IMR-90 (cell line): ENCODE results near the gene IGSF8. TPM values are rescaled to one million over a fixed set of nuclear protein-coding genes. Genes with fewer than 3 reads are reported as not detected.

Source experiments
- ATAC-seq: fragments of 200-7000 bp; cut with Tn5 transposase; 2 replicates; pipeline ENCODE4 v1.9.1; 2020; ENCODE audit warnings: low read depth, mild to moderate bottlenecking, moderate library complexity
- BruUV-seq: library from RNA; stranded (reverse); fragments of 400-500 nt; replicated peaks from 2 replicates; lab custom pipeline; 2021; lab: Mats Ljungman, UMichigan
- CTCF ChIA-PET: fragments of 300-600 bp; formaldehyde crosslinking; extraction: SDS; loops from one replicate; lab custom pipeline; 2021; ENCODE audit warnings: antibody characterized with exemption; lab: Yijun Ruan, JAX
- POLR2A ChIA-PET: fragments of 300-600 bp; sonication (Branson Sonifier 250); formaldehyde crosslinking; loops from one replicate; lab custom pipeline; 2022; ENCODE audit warnings: antibody characterized with exemption; ENCODE audit not compliant: unreplicated experiment; lab: Charles Lee
- DNase-seq: peaks from one replicate; pipeline ENCODE4 v3.0.0; 2013
- H2AFZ ChIP-seq: replicated peaks from 2 replicates; pipeline ENCODE3; 2013; ENCODE audit warnings: low read length, mild to moderate bottlenecking; ENCODE audit not compliant: poor library complexity
- H2AK5ac ChIP-seq: 2 replicates; pipeline ENCODE4 v1.6.1; 2013; ENCODE audit warnings: low read depth, low read length, inconsistent platforms
- H2AK9ac ChIP-seq: replicated peaks from 2 replicates; pipeline ENCODE3; 2013; ENCODE audit warnings: mild to moderate bottlenecking, low read depth, low read length, moderate library complexity; ENCODE audit not compliant: poor library complexity
- H2BK120ac ChIP-seq: 2 replicates; pipeline ENCODE4 v1.6.1; 2013; ENCODE audit warnings: low read depth, low read length, inconsistent platforms
- H2BK15ac ChIP-seq: 3 replicates; pipeline ENCODE4 v1.6.1; 2013; ENCODE audit warnings: low read depth, low read length, inconsistent platforms
- H2BK20ac ChIP-seq: 2 replicates; pipeline ENCODE4 v1.6.1; 2013; ENCODE audit warnings: low read depth, mild to moderate bottlenecking, inconsistent platforms, low read length, moderate library complexity
- H2BK5ac ChIP-seq: 2 replicates; pipeline ENCODE4 v1.6.1; 2013; ENCODE audit warnings: mild to moderate bottlenecking, low read depth, low read length, inconsistent platforms; ENCODE audit not compliant: poor library complexity, severe bottlenecking
- H3K14ac ChIP-seq: replicated peaks from 2 replicates; pipeline ENCODE4 v1.6.1; 2013; ENCODE audit warnings: low read depth, low read length, inconsistent platforms
- H3K18ac ChIP-seq: 2 replicates; pipeline ENCODE4 v1.6.1; 2013; ENCODE audit warnings: low read depth, low read length, control low read depth
- H3K23ac ChIP-seq: 2 replicates; pipeline ENCODE4 v1.6.1; 2013; ENCODE audit warnings: low read depth, low read length, inconsistent platforms
- H3K27ac ChIP-seq: 2 replicates; pipeline ENCODE4 v1.5.1; 2013; ENCODE audit warnings: mild to moderate bottlenecking, control low read depth, low read length; ENCODE audit not compliant: insufficient read depth
- H3K27me3 ChIP-seq: 2 replicates; pipeline ENCODE4 v1.6.1; 2013; ENCODE audit warnings: low read length; ENCODE audit not compliant: control insufficient read depth, insufficient read depth
- H3K36me3 ChIP-seq: 2 replicates; pipeline ENCODE4 v1.6.1; 2013; ENCODE audit warnings: low read length, mixed read lengths; ENCODE audit not compliant: control insufficient read depth, insufficient read depth
- H3K4ac ChIP-seq: 2 replicates; pipeline ENCODE4 v1.6.1; 2013; ENCODE audit warnings: low read depth, low read length, inconsistent platforms
- H3K4me1 ChIP-seq: 2 replicates; pipeline ENCODE4 v1.6.1; 2013; ENCODE audit warnings: low read length, mixed read lengths; ENCODE audit not compliant: control insufficient read depth, insufficient read depth
- H3K4me2 ChIP-seq: 2 replicates; pipeline ENCODE4 v1.6.1; 2013; ENCODE audit warnings: low read depth, mild to moderate bottlenecking, control low read depth, low read length, moderate library complexity
- H3K4me3 ChIP-seq: 2 replicates; pipeline ENCODE4 v1.5.1; 2013; ENCODE audit warnings: low read depth, mild to moderate bottlenecking, control low read depth, low read length, moderate library complexity; ENCODE audit not compliant: insufficient read depth
- H3K56ac ChIP-seq: 2 replicates; pipeline ENCODE4 v1.6.1; 2013; ENCODE audit warnings: low read length, inconsistent platforms; ENCODE audit not compliant: insufficient read depth; ENCODE audit errors: extremely low read depth
- H3K79me1 ChIP-seq, 2 experiments: 2 replicates each; pipeline ENCODE4 v1.6.1; 2013; ENCODE audit warnings: low read length in 2 of 2, inconsistent platforms in 1 of 2, low read depth in 1 of 2
- H3K9ac ChIP-seq: 2 replicates; pipeline ENCODE4 v1.6.1; 2013; ENCODE audit warnings: low read depth, low read length, control low read depth
- H3K9me1 ChIP-seq: 2 replicates; pipeline ENCODE4 v1.6.1; 2013; ENCODE audit warnings: low read length, inconsistent platforms; ENCODE audit not compliant: insufficient read depth
- H3K9me3 ChIP-seq: 2 replicates; pipeline ENCODE4 v1.6.1; 2013; ENCODE audit warnings: low read length; ENCODE audit not compliant: control insufficient read depth, insufficient read depth
- H4K20me1 ChIP-seq: 2 replicates; pipeline ENCODE4 v1.6.1; 2013; ENCODE audit warnings: low read length, inconsistent platforms; ENCODE audit not compliant: insufficient read depth
- H4K5ac ChIP-seq: 2 replicates; pipeline ENCODE4 v1.6.1; 2013; ENCODE audit warnings: mild to moderate bottlenecking, low read depth, low read length, control low read depth
- H4K8ac ChIP-seq, 2 experiments: 2 replicates each; pipeline ENCODE4 v1.6.1; 2013; ENCODE audit warnings: low read depth in 2 of 2, low read length in 2 of 2, control low read depth in 1 of 2, inconsistent platforms in 1 of 2
- H4K91ac ChIP-seq: 2 replicates; pipeline ENCODE4 v1.6.1; 2013; ENCODE audit warnings: low read depth, low read length, inconsistent platforms; ENCODE audit not compliant: insufficient read depth
- BHLHE40 ChIP-seq: fragments of 150-350 bp; IDR thresholded peaks from 2 replicates; pipeline ENCODE4 v1.6.1; 2016; ENCODE audit warnings: mild to moderate bottlenecking, low read depth, low read length
- CEBPB ChIP-seq: IDR thresholded peaks from 2 replicates; pipeline ENCODE4 v1.6.1; 2012; ENCODE audit warnings: low read depth, low read length, improper control_type of control experiment
- CHD1 ChIP-seq: IDR thresholded peaks from 2 replicates; pipeline ENCODE4 v1.6.1; 2012; ENCODE audit warnings: low read depth, low read length, improper control_type of control experiment
- CTCF ChIP-seq: conservative IDR thresholded peaks from 2 replicates; pipeline ENCODE4 v1.5.1; 2012; ENCODE audit warnings: mild to moderate bottlenecking, low read depth, low read length, improper control_type of control experiment
- ELK1 ChIP-seq: fragments of 150-350 bp; IDR thresholded peaks from 2 replicates; pipeline ENCODE4 v1.6.1; 2016; ENCODE audit warnings: low read depth, mild to moderate bottlenecking, low read length, moderate library complexity, borderline replicate concordance
- FOS ChIP-seq: fragments of 150-350 bp; IDR thresholded peaks from 2 replicates; pipeline ENCODE4 v1.6.1; 2016; ENCODE audit warnings: low read depth, low read length
- MAFK ChIP-seq: IDR thresholded peaks from 2 replicates; pipeline ENCODE4 v1.6.1; 2012; ENCODE audit warnings: low read depth, low read length, improper control_type of control experiment
- MAZ ChIP-seq: IDR thresholded peaks from 2 replicates; pipeline ENCODE4 v1.6.1; 2012; ENCODE audit warnings: low read depth, mild to moderate bottlenecking, low read length, improper control_type of control experiment, moderate library complexity, borderline replicate concordance
- MXI1 ChIP-seq: IDR thresholded peaks from 2 replicates; pipeline ENCODE4 v1.6.1; 2012; ENCODE audit warnings: low read depth, mild to moderate bottlenecking, low read length, moderate library complexity, borderline replicate concordance
- NFE2L2 ChIP-seq: fragments of 150-350 bp; IDR thresholded peaks from 2 replicates; pipeline ENCODE4 v1.6.1; 2016; ENCODE audit warnings: low read depth, mild to moderate bottlenecking, low read length
- POLR2A ChIP-seq: IDR thresholded peaks from 2 replicates; pipeline ENCODE4 v1.6.1; 2012; ENCODE audit warnings: mild to moderate bottlenecking, low read depth, low read length
- RAD21 ChIP-seq: IDR thresholded peaks from 2 replicates; pipeline ENCODE4 v1.6.1; 2012; ENCODE audit warnings: low read length, improper control_type of control experiment
- RCOR1 ChIP-seq: IDR thresholded peaks from 2 replicates; pipeline ENCODE4 v1.6.1; 2012; ENCODE audit warnings: mild to moderate bottlenecking, low read length, improper control_type of control experiment; ENCODE audit not compliant: insufficient replicate concordance
- RFX5 ChIP-seq: IDR thresholded peaks from 2 replicates; pipeline ENCODE4 v1.8.0; 2012; ENCODE audit warnings: low read depth, mild to moderate bottlenecking, low read length, moderate library complexity
- SMC3 ChIP-seq: fragments of 150-350 bp; IDR thresholded peaks from 2 replicates; pipeline ENCODE4 v1.6.1; 2016; ENCODE audit warnings: low read depth, mild to moderate bottlenecking, antibody characterized with exemption, low read length, moderate library complexity
- USF2 ChIP-seq: fragments of 150-350 bp; IDR thresholded peaks from 2 replicates; pipeline ENCODE4 v1.6.1; 2017; ENCODE audit warnings: mild to moderate bottlenecking, antibody characterized with exemption, low read length, low read depth
- WGBS, 2 experiments: methylation state at CpG; one replicate each; pipeline versions ENCODE4 v1.1.5 to v1.1.7; 2013; ENCODE audit warnings: missing lambda C conversion rate in 2 of 2; ENCODE audit not compliant: insufficient read length in 1 of 2; ENCODE audit errors: extremely low coverage in 2 of 2; 5-methylcytosine and 5-hydroxymethylcytosine counted together
- dilution Hi-C: fragments of 300-500 bp; cut with HindIII; formaldehyde crosslinking; loops from one replicate; pipeline ENCODE4 v1.14.3; 2018; ENCODE audit warnings: low sequenced_read_pairs; ENCODE audit not compliant: unreplicated experiment
- in situ Hi-C: fragments of 300-500 bp; cut with MboI; formaldehyde crosslinking; loops from 3 replicates; pipeline ENCODE4 v1.14.3; 2019; ENCODE audit warnings: low sequenced_read_pairs, inconsistent platforms, mixed read lengths
- intact Hi-C: fragments of 100-400 bp; cut with micrococcal nuclease; formaldehyde crosslinking; loops from 2 replicates; pipeline ENCODE4 v1.10.0; 2022
- polyA plus RNA-seq, 3 experiments: library from polyadenylated mRNA; depleted of rRNA; stranded (reverse); fragments of >200 nt; gene quantifications; 2 replicates each; pipeline ENCODE4 v1.2.3, GENCODE V29; 2012; ENCODE audit warnings: low replicate concordance in 1 of 3
- total RNA-seq: library from RNA; depleted of rRNA; stranded (reverse); fragments of >200 nt; gene quantifications from 2 replicates; pipeline ENCODE4 v1.2.3, GENCODE V29; 2012

The IGSF8 gene
- total and polyA plus RNA-seq, 2 of the 4 experiments (the other 2 are of a cell fraction) = 8.8 to 25.2 TPM

- no peak overlapping the region for H4K5ac ChIP-seq
- BruUV-seq = no TSS peak
- H3K18ac ChIP-seq = no peak overlapping the region
- no peak overlapping the region for H3K56ac ChIP-seq
- no peak overlapping the region for H2BK120ac ChIP-seq
- H3K9ac ChIP-seq = no peak overlapping the region
- ATAC-seq (no peak), DNase-seq (no peak)
- in situ Hi-C loops = no loop called here
- H4K8ac ChIP-seq = no peak overlapping the region
- H2AK9ac ChIP-seq = no peak overlapping the region
- H4K20me1 ChIP-seq = no peaks in the 10 kb centered on the region
- H2BK5ac ChIP-seq = no peak overlapping the region
- dilution Hi-C loops = no loop called here
- H3K4me3 ChIP-seq = no peak overlapping the region
- H3K79me1 ChIP-seq = no peaks in the 10 kb centered on the region
- no CpG with 5 or more reads among the region's 3 CpGs for WGBS, 2 experiments
- no peak overlapping the region for H3K27ac ChIP-seq
- intact Hi-C loops = no loop called here
- ChIA-PET CTCF (no interaction called here), POLR2A (no interaction called here)
- no peak overlapping the region for H3K4ac ChIP-seq
- H3K9me3 ChIP-seq = no peaks in the 10 kb centered on the region
- H3K4me1 ChIP-seq = peaks cover 18% of the 10 kb centered on the region
- no peak overlapping the region for H2BK20ac ChIP-seq
- H4K91ac ChIP-seq = no peak overlapping the region
- H2AFZ ChIP-seq = no peak overlapping the region
- no peak overlapping the region for H3K4me2 ChIP-seq
- H2AK5ac ChIP-seq = no peak overlapping the region
- peaks cover 40% of the 10 kb centered on the region for H3K27me3 ChIP-seq
- H3K23ac ChIP-seq = no peak overlapping the region
- no peaks in the 10 kb centered on the region for H3K36me3 ChIP-seq
- H2BK15ac ChIP-seq = no peak overlapping the region
- peaks cover 5% of the 10 kb centered on the region for H3K9me1 ChIP-seq
- H3K14ac ChIP-seq = no peak overlapping the region
- TF ChIP-seq CHD1 = no peak
- no peak for TF ChIP-seq ELK1
- TF ChIP-seq FOS = no peak
- no peak for TF ChIP-seq BHLHE40
- TF ChIP-seq MXI1 = no peak
- TF ChIP-seq RCOR1 = no peak
- TF ChIP-seq MAFK = no peak
- TF ChIP-seq RFX5 = no peak
- TF ChIP-seq CEBPB = no peak
- no peak for TF ChIP-seq SMC3
- no peak for TF ChIP-seq CTCF
- no peak for TF ChIP-seq USF2
- no peak for TF ChIP-seq RAD21
- TF ChIP-seq POLR2A = no peak
- no peak for TF ChIP-seq MAZ
- no peak for TF ChIP-seq NFE2L2
Observed at GRCh38 chr1:160118928-160119327, 20.5 kb upstream of the IGSF8 start.
